SH-SY5Y (cell line): ENCODE measurements around the gene FLNB.

ENCODE experiments used
- GATA2 ChIP-seq: IDR thresholded peaks from 2 replicates; pipeline ENCODE4 v1.6.1; 2011; ENCODE audit warnings: mild to moderate bottlenecking, low read depth, low read length
- GATA3 ChIP-seq: IDR thresholded peaks from 2 replicates; pipeline ENCODE4 v1.6.1; 2011; ENCODE audit warnings: low read depth, mild to moderate bottlenecking, low read length, moderate library complexity

GRCh38 chr3:58210761-58211460 lies 202.7 kb downstream of the FLNB start, which contains the start of gene DNASE1L3:
- no peak for TF ChIP-seq GATA3
- no peak for TF ChIP-seq GATA2
